ENCODE data around the gene ARHGAP15. TPM values are rescaled to one million over a fixed set of nuclear protein-coding genes. Genes with fewer than 3 reads are reported as not detected.

ARHGAP15 gene
- total RNA-seq, 2 experiments from 2014 or later = 141 TPM

DNA sequence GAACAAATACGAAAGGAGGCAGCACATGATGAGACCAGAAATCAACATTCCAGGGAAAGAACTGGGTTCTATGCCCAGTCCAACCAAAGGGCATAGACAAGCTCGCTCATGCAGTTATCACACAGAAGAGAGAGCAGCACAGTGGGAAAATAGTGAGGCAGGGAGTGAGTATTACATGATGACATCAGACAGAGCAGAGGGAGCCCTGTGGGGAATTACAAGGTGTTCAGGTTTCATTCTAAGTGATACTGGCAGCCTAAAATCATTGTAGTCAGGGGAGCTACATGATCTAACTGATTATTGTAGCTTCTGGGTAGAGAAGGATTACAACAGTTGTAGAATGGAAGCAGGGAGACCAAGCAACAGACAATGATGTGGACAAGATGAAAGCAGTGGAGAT lies 658.5 kb downstream of the ARHGAP15 start:
- H3K4me3 Mint-ChIP-seq = no peak overlapping the region
- POLR2A ChIA-PET = no interaction called here
- no peaks in the 10 kb centered on the region for H3K4me1 Mint-ChIP-seq
- H3K27me3 Mint-ChIP-seq = peaks cover 12% of the 10 kb centered on the region
- DNase-seq (no peak), ATAC-seq (ENCODE audit: low read depth) (no peak)
- H3K9me3 Mint-ChIP-seq = peaks cover 9% of the 10 kb centered on the region
- H3K36me3 Mint-ChIP-seq = no peaks in the 10 kb centered on the region
- no peak overlapping the region for H3K27ac Mint-ChIP-seq

DNA sequence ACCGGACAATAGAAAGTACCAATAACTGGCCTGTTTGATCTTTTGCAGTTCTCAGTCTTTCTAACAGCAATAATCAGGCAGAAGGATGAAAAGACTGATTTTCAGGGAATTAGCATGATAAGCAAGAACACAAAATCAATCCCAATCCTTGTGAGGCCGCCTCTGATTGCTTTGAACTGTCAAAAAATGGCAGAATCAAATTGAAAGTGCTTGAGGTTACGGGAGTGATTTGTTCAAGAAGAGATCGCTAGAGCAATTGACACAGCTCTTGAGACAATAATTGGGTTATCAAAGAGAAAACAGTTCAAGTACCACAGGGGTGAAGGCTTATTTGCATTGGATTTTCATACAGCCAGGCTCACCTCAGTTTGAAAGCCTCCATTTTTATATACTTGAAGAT lies 663.4 kb downstream of the ARHGAP15 start:
- no peak overlapping the region for H3K4me3 Mint-ChIP-seq
- no peak for ATAC-seq (ENCODE audit: low read depth)
- DNase-seq = no peak
- no peaks in the 10 kb centered on the region for H3K4me1 Mint-ChIP-seq
- H3K27me3 Mint-ChIP-seq = peaks cover 12% of the 10 kb centered on the region
- no peak overlapping the region for H3K27ac Mint-ChIP-seq
- POLR2A ChIA-PET = no interaction called here
- H3K9me3 Mint-ChIP-seq = peaks cover 9% of the 10 kb centered on the region
- H3K36me3 Mint-ChIP-seq = no peaks in the 10 kb centered on the region

DNA sequence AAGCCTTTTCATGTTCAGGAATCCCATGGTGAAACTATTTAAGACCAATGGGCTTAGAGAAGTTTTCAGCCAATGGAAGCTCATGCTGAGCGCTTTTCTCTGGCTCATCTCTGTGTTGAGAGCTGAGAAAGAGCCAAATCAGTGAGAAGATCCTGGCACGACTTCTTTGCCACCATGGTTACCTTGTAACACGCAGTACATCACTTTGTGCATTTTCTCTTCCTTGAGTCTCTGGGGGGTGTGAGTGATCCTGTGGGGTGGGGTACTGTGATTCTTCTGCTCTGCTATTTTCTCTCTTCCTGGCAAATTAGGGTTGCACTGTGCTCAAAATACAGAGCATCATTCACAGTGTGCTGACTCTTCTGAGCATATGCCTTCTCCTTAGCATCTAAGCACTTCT lies 664.2 kb downstream of the ARHGAP15 start:
- H3K27ac Mint-ChIP-seq = no peak overlapping the region
- H3K36me3 Mint-ChIP-seq = no peaks in the 10 kb centered on the region
- peaks cover 7% of the 10 kb centered on the region for H3K9me3 Mint-ChIP-seq
- ATAC-seq (ENCODE audit: low read depth) (no peak), DNase-seq (no peak)
- no peaks in the 10 kb centered on the region for H3K4me1 Mint-ChIP-seq
- H3K27me3 Mint-ChIP-seq = peaks cover 5% of the 10 kb centered on the region
- POLR2A ChIA-PET = no interaction called here
- H3K4me3 Mint-ChIP-seq = no peak overlapping the region

DNA sequence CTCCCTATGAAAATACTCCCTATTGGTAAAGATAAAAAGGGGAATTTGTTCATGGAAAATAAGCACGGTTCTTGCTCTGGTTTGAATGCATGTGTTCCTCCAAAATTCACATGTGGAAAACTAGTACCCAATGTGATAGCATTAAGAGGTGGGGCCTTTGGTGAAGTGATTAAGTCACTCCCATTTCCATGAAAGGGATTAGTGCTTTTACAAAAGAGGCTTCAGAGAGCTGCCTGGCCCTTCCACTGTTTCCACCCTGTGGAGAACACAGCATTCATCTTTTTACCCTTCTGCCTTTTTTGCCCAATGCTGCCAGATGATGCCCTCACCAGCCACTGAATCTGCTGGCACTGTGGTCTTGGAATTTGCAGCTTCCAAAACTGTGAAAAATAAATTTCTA lies 666.8 kb downstream of the ARHGAP15 start:
- no peak for DNase-seq
- POLR2A ChIA-PET = no interaction called here
- H3K4me3 Mint-ChIP-seq = no peak overlapping the region
- H3K36me3 Mint-ChIP-seq = no peaks in the 10 kb centered on the region
- no peak overlapping the region for H3K27ac Mint-ChIP-seq
- H3K4me1 Mint-ChIP-seq = no peaks in the 10 kb centered on the region
- ATAC-seq (ENCODE audit: low read depth) = no peak
- H3K9me3 Mint-ChIP-seq = peaks cover 1% of the 10 kb centered on the region
- H3K27me3 Mint-ChIP-seq = no peaks in the 10 kb centered on the region

DNA sequence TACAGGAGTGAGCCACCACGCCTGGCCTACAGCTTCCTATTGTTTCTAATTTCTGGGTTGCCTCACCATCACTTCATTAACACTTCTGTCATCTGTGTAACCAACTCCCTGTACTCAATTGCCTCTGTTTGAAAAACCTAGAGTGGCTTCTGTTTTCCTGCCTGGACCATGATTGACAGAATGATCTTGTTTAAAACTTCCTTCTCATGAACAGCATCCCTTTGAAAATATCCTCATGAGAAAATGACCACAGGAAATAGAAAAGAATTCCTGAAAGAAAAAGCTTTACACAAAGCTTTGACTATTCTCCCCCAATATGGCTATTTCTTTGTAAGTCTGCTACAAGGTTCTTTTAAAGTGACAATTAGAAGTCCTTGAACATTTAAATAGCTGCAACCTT lies 672.3 kb downstream of the ARHGAP15 start:
- POLR2A ChIA-PET = no interaction called here
- ATAC-seq (ENCODE audit: low read depth) = no peak

DNA sequence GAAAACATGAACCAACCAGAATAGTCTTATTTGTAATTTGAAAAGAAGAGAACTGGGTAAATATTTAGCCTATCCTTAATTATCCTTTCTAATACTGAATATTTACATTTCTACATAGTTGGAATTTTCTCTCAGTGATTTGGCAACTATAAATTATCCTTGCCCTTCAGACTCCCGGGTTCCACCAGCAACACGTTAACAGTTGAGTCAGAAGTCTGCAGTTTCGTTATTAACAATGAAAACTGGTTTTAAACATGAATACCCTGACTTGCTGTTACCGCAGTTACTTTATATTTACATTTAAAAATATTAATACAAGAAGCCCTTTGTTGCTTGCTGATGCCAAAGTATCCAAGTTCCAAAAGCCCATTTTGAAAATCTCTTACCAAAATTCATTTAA lies 673.0 kb downstream of the ARHGAP15 start:
- H3K27me3 Mint-ChIP-seq = peaks cover 2% of the 10 kb centered on the region
- H3K36me3 Mint-ChIP-seq = no peaks in the 10 kb centered on the region
- H3K4me1 Mint-ChIP-seq = peaks cover 4% of the 10 kb centered on the region
- H3K4me3 Mint-ChIP-seq = no peak overlapping the region
- POLR2A ChIA-PET = no interaction called here
- H3K27ac Mint-ChIP-seq = no peak overlapping the region
- no peaks in the 10 kb centered on the region for H3K9me3 Mint-ChIP-seq
- DNase-seq (no peak), ATAC-seq (ENCODE audit: low read depth) (no peak)

More for the DNA sequence above, 672.3 kb downstream of the ARHGAP15 start:
- no peaks in the 10 kb centered on the region for H3K9me3 Mint-ChIP-seq
- no peak overlapping the region for H3K4me3 Mint-ChIP-seq
- no peak overlapping the region for H3K27ac Mint-ChIP-seq
- H3K36me3 Mint-ChIP-seq = no peaks in the 10 kb centered on the region
- peaks cover 2% of the 10 kb centered on the region for H3K27me3 Mint-ChIP-seq
- peaks cover 4% of the 10 kb centered on the region for H3K4me1 Mint-ChIP-seq
- no peak for DNase-seq

DNA sequence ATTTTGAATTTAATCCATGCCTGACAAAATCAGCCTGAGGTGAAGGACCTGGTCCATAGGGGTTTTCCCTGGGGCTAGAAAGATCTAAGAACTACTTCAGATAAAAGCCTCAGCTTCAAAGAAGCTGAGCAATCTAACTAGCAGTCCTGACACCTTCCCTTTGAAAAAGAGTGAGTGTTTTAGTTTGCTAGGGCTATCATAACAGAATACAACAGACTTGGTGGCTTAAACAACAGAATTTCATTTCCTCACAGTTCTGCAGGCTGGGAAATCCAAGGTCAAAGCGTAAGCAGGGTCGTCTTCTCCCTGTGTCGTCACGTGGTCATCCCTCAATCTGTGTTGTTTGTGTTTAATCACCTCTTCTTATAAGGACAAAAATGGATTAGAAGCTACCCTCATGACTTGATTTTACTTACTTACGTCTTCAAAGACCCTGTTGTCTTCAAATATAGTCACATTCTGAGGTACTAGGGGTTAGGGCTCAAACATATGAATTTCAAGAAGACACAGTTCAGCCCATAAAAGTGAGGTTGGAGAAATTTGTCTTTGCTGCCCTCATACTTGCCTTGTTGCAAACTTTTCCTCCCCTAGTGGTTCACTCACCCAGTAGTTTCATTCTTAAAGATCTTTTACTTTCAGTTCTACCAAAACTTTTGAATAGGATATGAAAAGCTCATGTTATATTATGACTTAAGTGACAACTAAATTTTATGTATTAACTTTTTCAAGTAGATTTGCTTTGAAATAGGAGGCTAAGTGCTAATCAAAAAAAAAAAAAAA lies 673.8 kb downstream of the ARHGAP15 start:
- Mint-ChIP-seq H3K27ac (no peak overlapping the region), H3K9me3 (no peaks in the 10 kb centered on the region), H3K27me3 (peaks cover 3% of the 10 kb centered on the region), H3K4me1 (peaks cover 4% of the 10 kb centered on the region), H3K36me3 (no peaks in the 10 kb centered on the region), H3K4me3 (no peak overlapping the region)
- ATAC-seq (ENCODE audit: low read depth) = no peak
- POLR2A ChIA-PET = no interaction called here
- no peak for DNase-seq

DNA sequence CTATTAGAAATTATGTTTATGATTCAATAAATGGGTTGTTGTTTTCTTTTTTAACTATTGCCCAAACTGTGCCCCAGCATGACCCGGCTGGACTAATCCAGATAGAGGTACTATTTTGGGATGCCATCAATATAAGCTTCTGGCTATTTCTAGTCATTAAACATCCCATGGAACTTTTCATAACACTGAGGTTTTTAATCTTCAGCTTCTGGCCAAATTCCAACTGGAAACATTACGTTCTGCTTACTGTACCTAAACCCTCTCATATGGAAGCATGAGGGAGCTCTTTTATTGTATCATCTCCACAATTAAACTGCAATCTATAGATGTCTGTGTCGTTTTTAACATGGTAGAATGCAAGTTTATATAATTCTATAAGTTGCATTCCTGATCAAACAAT lies 674.7 kb downstream of the ARHGAP15 start:
- Mint-ChIP-seq H3K27ac (no peak overlapping the region), H3K4me3 (no peak overlapping the region), H3K27me3 (peaks cover 6% of the 10 kb centered on the region), H3K4me1 (peaks cover 4% of the 10 kb centered on the region), H3K36me3 (no peaks in the 10 kb centered on the region), H3K9me3 (no peaks in the 10 kb centered on the region)
- DNase-seq = no peak
- ATAC-seq (ENCODE audit: low read depth) = no peak
- POLR2A ChIA-PET = no interaction called here

DNA sequence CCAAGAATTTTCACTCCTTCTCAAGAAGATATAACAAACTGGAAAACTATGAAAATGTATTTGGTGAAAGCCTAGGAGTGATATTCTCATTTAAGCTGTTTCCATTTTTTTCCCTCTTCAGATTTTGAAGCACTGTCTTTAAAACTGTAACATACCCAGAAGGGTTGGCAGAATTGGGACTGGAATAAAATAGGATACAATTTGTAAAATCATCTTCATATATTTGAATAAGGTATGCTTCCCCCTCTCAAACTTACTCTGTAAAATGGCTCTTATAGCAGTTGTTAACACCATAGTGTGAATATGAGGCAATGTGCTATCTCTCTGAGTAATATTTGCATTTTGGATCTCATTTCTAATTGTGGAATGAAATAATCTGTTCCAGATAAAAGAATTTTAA lies 676.4 kb downstream of the ARHGAP15 start:
- DNase-seq = no peak
- H3K4me1 Mint-ChIP-seq = peaks cover 4% of the 10 kb centered on the region
- no peaks in the 10 kb centered on the region for H3K36me3 Mint-ChIP-seq
- peaks cover 8% of the 10 kb centered on the region for H3K27me3 Mint-ChIP-seq
- POLR2A ChIA-PET = no interaction called here
- no peak for ATAC-seq (ENCODE audit: low read depth)
- no peaks in the 10 kb centered on the region for H3K9me3 Mint-ChIP-seq
- no peak overlapping the region for H3K4me3 Mint-ChIP-seq
- no peak overlapping the region for H3K27ac Mint-ChIP-seq

DNA sequence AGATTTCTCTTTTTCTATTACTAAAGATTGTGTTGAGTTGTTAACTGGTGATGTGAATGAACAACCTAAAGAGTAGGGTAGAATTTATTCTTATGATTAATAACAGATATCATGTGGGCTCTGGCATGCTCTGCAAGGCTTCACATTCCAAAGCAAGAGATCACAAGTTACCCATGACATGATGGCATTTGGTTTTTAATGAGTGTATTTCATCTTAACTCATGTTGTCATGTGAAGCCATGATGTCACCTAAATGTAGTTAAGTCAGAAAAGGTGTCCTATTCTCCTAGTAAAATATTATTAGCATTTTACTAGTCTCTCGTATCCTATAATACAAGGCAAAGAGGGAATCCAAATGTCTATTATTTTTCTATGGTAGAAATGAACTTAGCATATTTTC lies 678.0 kb downstream of the ARHGAP15 start:
- Mint-ChIP-seq H3K27ac (no peak overlapping the region), H3K4me3 (no peak overlapping the region), H3K9me3 (peaks cover 2% of the 10 kb centered on the region), H3K36me3 (no peaks in the 10 kb centered on the region), H3K4me1 (peaks cover 4% of the 10 kb centered on the region), H3K27me3 (peaks cover 11% of the 10 kb centered on the region)
- DNase-seq (no peak), ATAC-seq (ENCODE audit: low read depth) (no peak)
- POLR2A ChIA-PET = no interaction called here

DNA sequence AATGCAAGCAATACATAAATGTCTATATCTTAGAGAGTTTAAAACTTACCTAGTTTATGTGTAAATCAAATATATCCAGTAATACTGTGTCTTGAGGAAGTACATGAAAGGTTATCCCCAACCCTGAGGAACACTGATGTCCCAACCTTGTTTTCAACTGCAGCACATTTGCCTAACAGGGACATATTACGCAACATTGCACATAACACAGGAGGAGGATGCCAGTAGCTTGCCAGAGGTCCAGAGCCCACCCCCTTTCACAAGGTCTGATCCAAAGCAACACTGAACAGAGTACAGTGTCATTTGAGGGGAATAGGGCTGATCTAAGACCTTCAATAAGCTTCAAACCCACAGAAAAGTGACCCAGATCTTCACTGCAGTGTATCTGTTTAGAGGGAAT lies 678.5 kb downstream of the ARHGAP15 start:
- peaks cover 2% of the 10 kb centered on the region for H3K9me3 Mint-ChIP-seq
- POLR2A ChIA-PET = no interaction called here

DNA sequence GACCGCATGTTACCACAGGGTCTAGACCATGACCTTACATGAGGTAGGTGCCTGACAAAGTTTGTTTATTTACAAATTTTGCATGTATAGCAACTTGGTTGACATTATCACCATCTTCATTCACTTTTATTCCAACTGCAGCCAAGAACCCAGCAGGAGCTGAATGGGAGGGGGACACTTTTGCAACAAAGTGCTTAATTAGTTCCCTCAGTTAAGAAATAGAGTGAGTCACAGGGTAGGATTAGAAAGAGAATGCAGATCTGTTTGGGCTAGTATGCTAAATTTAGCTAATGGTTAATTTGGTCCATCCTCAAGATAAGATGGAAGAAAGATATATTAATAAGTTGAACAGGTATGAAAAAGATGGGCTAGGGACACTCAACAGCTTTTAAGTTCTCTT lies 678.9 kb downstream of the ARHGAP15 start:
- peaks cover 2% of the 10 kb centered on the region for H3K9me3 Mint-ChIP-seq
- H3K27ac Mint-ChIP-seq = no peak overlapping the region
- H3K4me1 Mint-ChIP-seq = peaks cover 2% of the 10 kb centered on the region
- H3K36me3 Mint-ChIP-seq = no peaks in the 10 kb centered on the region
- ATAC-seq (ENCODE audit: low read depth) = no peak
- no peak overlapping the region for H3K4me3 Mint-ChIP-seq
- no peak for DNase-seq
- H3K27me3 Mint-ChIP-seq = peaks cover 11% of the 10 kb centered on the region
- POLR2A ChIA-PET = no interaction called here

More for the DNA sequence above, 678.5 kb downstream of the ARHGAP15 start:
- no peak overlapping the region for H3K4me3 Mint-ChIP-seq
- DNase-seq (no peak), ATAC-seq (ENCODE audit: low read depth) (no peak)
- H3K36me3 Mint-ChIP-seq = no peaks in the 10 kb centered on the region
- peaks cover 11% of the 10 kb centered on the region for H3K27me3 Mint-ChIP-seq
- H3K4me1 Mint-ChIP-seq = peaks cover 4% of the 10 kb centered on the region
- H3K27ac Mint-ChIP-seq = no peak overlapping the region

DNA sequence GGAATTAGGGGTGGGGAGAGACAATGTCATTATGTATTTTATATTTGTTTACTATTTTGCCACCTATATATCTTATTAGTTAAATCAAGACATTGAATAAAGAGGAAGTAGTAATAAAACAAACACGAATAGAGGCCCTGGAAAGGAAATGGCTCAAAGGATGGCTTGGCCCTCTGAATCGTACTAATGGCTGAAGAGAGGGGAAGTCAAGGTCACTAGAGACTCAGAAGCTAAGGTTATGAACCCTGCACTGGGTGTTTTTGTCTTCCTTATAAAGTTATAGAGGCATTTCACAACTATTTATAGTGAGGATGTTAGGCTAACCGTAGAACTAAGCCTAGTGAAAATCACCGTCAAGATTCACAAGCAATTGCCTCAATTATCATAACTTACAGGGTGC lies 685.9 kb downstream of the ARHGAP15 start:
- POLR2A ChIA-PET = no interaction called here
- no peak for DNase-seq
- Mint-ChIP-seq H3K27me3 (peaks cover 5% of the 10 kb centered on the region), H3K4me3 (no peak overlapping the region), H3K27ac (no peak overlapping the region), H3K4me1 (no peaks in the 10 kb centered on the region), H3K36me3 (no peaks in the 10 kb centered on the region), H3K9me3 (peaks cover 2% of the 10 kb centered on the region)
- no peak for ATAC-seq (ENCODE audit: low read depth)

DNA sequence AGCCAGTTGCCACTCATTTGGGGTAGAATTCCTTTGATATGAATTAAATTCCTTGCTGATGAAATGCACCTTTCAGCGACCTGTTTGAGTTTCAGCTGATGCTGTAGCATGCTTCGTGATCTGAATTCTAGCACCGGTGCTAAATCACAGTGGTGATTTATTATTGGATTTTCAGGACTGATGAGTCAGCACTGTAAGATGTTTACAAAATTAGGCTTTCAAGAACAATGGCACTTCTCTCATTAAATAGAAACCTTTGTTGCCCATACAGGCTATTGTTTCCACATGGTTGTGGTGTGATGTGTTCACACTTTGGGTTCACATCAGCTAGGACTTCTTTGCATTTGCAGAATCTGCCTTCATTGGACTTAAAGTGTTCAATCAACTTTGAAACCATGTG lies 687.7 kb downstream of the ARHGAP15 start:
- POLR2A ChIA-PET = no interaction called here
- no peak overlapping the region for H3K4me3 Mint-ChIP-seq
- H3K27me3 Mint-ChIP-seq = peaks cover 6% of the 10 kb centered on the region
- no peaks in the 10 kb centered on the region for H3K4me1 Mint-ChIP-seq
- ATAC-seq (ENCODE audit: low read depth) (no peak), DNase-seq (no peak)
- H3K9me3 Mint-ChIP-seq = peaks cover 2% of the 10 kb centered on the region
- H3K36me3 Mint-ChIP-seq = no peaks in the 10 kb centered on the region
- no peak overlapping the region for H3K27ac Mint-ChIP-seq
